HepG2 (cell line): Measurements from ENCODE around the gene SIN3A. TPM values are rescaled to one million over a fixed set of nuclear protein-coding genes. Genes with fewer than 3 reads are reported as not detected.

ENCODE experiments used
- ATF7-NPFF ChIP-seq: sonication (generic); formaldehyde crosslinking; IDR thresholded peaks from 2 replicates; pipeline ENCODE4 v1.8.1; 2023; ENCODE audit warnings: mild to moderate bottlenecking, low read depth, missing genetic modification reagents, moderate library complexity
- CREB1 ChIP-seq, 2 experiments: fragments of 450-650 bp in 1 of 2; IDR thresholded peaks; 2 replicates each; pipeline ENCODE4 v1.6.1; 2016 to 2017; ENCODE audit warnings: control low read depth in 1 of 2, mild to moderate bottlenecking in 1 of 2, missing compliant biosample characterization in 1 of 2, missing genetic modification characterization in 1 of 2
- FOXA1 ChIP-seq, 2 experiments: fragments of 450-650 bp in 1 of 2; sonication (generic) in 1 of 2; formaldehyde crosslinking in 1 of 2; IDR thresholded peaks; 2 replicates each; pipeline versions ENCODE4 v1.4.0 to v1.6.1; 2016 to 2020; ENCODE audit warnings: missing genetic modification reagents in 1 of 2
- GMEB1 ChIP-seq: sonication (generic); formaldehyde crosslinking; IDR thresholded peaks from 2 replicates; pipeline ENCODE4 v1.5.1; 2020; ENCODE audit warnings: missing genetic modification reagents, mild to moderate bottlenecking, borderline replicate concordance
- KDM2A ChIP-seq: sonication (generic); formaldehyde crosslinking; IDR thresholded peaks from 2 replicates; pipeline ENCODE4 v1.4.0; 2020; ENCODE audit warnings: low read depth, missing genetic modification reagents, borderline replicate concordance
- KDM6A ChIP-seq: IDR thresholded peaks from 2 replicates; pipeline ENCODE4 v1.6.1; 2016; ENCODE audit warnings: low read depth
- KLF11 ChIP-seq: IDR thresholded peaks from 2 replicates; pipeline ENCODE4 v1.6.1; 2016; ENCODE audit warnings: missing compliant biosample characterization
- NCOR1 ChIP-seq: fragments of 200-600 bp; sonication (generic); IDR thresholded peaks from 2 replicates; pipeline ENCODE4 v1.7.0; 2017; ENCODE audit warnings: antibody characterized with exemption, low read length, borderline replicate concordance
- PRPF4 ChIP-seq: fragments of 200-400 bp; formaldehyde crosslinking; IDR thresholded peaks from 2 replicates; pipeline ENCODE4 v1.6.1; 2016; ENCODE audit warnings: low read length, low read depth; ENCODE audit not compliant: poor library complexity, severe bottlenecking
- RNF2 ChIP-seq: fragments of 450-650 bp; conservative IDR thresholded peaks from 2 replicates; pipeline ENCODE4 v1.6.1; 2016; ENCODE audit warnings: low read depth
- U2AF1 ChIP-seq: fragments of 200-400 bp; formaldehyde crosslinking; optimal IDR thresholded peaks from 2 replicates; pipeline ENCODE3; 2017; ENCODE audit warnings: mild to moderate bottlenecking, low read depth, low read length
- ZNF10 ChIP-seq: sonication (generic); formaldehyde crosslinking; IDR thresholded peaks from 2 replicates; pipeline ENCODE4 v1.4.0; 2020; ENCODE audit warnings: mild to moderate bottlenecking, low read depth, missing genetic modification reagents, borderline replicate concordance
- ZNF3 ChIP-seq: IDR thresholded peaks from 2 replicates; pipeline ENCODE4 v1.7.0; 2017; ENCODE audit warnings: inconsistent platforms
- ZNF501 ChIP-seq: sonication (generic); formaldehyde crosslinking; IDR thresholded peaks from 2 replicates; pipeline ENCODE4 v1.5.1; 2020; ENCODE audit warnings: mild to moderate bottlenecking, moderate library complexity, missing genetic modification reagents
- ZNF639 ChIP-seq: conservative IDR thresholded peaks from 2 replicates; pipeline ENCODE4 v1.6.1; 2018; ENCODE audit warnings: missing genetic modification reagents
- ZZZ3 ChIP-seq: sonication (generic); formaldehyde crosslinking; IDR thresholded peaks from 2 replicates; pipeline ENCODE4 v1.4.0; 2020; ENCODE audit warnings: missing genetic modification reagents, mild to moderate bottlenecking, borderline replicate concordance
- polyA plus RNA-seq, 8 experiments: library from polyadenylated mRNA; depleted of rRNA in 3 of 8; stranded (reverse) in 7 of 8; unstranded in 1 of 8; fragments of >200 nt; fragmentation: Illumina TruSeq in 4 of 8; extraction: Trizol in 4 of 8; gene quantifications; 2 replicates each; pipeline versions ENCODE4 v1.2.1 to v1.2.3, GENCODE V29; 2011 to 2016; ENCODE audit warnings: low read depth in 4 of 8, missing spikeins in 1 of 8, mixed read lengths in 1 of 8; ENCODE audit not compliant: insufficient read depth in 1 of 8
- total RNA-seq, 5 experiments: library from RNA; depleted of rRNA; stranded (reverse); fragments of >200 nt; fragmentation: Illumina TruSeq; extraction: Trizol; gene quantifications; 2 replicates each; pipeline ENCODE4 v1.2.3, GENCODE V29; 2016; ENCODE audit warnings: low read depth in 1 of 5
- TF ChIP-seq, protein P1 (sequence below): sonication (generic); formaldehyde crosslinking; IDR thresholded peaks from 2 replicates; pipeline ENCODE4 v1.8.0; 2022; ENCODE audit warnings: low read depth, missing genetic modification reagents
- TF ChIP-seq, protein P2 (sequence below): sonication (generic); formaldehyde crosslinking; IDR thresholded peaks from 2 replicates; pipeline ENCODE4 v1.9.0; 2022; ENCODE audit warnings: missing genetic modification reagents, mild to moderate bottlenecking, borderline replicate concordance
- TF ChIP-seq, protein P3 (sequence below): IDR thresholded peaks from 2 replicates; pipeline ENCODE4 v1.6.1; 2016; ENCODE audit warnings: missing compliant biosample characterization, missing genetic modification reagents, borderline replicate concordance
- TF ChIP-seq, protein P4 (sequence below): sonication (generic); formaldehyde crosslinking; IDR thresholded peaks from 2 replicates; pipeline ENCODE4 v1.8.0; 2022; ENCODE audit warnings: mild to moderate bottlenecking, missing genetic modification reagents, moderate library complexity

The SIN3A gene
- total and polyA plus RNA-seq, 2 of the 13 experiments (the other 11 are each of a cell fraction or from before 2014, with no cell fraction given): 16.1 to 28.1 TPM

GRCh38 chr15:75368689-75369239 is 82.7 kb downstream of the SIN3A start (continued):
- TF ChIP-seq, protein P1, sequence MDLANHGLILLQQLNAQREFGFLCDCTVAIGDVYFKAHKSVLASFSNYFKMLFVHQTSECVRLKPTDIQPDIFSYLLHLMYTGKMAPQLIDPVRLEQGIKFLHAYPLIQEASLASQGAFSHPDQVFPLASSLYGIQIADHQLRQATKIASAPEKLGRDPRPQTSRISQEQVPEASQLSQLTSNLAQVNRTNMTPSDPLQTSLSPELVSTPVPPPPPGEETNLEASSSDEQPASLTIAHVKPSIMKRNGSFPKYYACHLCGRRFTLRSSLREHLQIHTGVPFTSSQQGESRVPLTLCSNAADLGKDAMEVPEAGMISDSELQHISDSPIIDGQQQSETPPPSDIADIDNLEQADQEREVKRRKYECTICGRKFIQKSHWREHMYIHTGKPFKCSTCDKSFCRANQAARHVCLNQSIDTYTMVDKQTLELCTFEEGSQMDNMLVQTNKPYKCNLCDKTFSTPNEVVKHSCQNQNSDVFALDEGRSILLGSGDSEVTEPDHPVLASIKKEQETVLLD (CRISPR knock-in tag): peak; percentile 85; the same call in 1 of the 2 replicates
- TF ChIP-seq ZNF501 (CRISPR knock-in tag) (peak; percentile 97), KLF11 (peak; percentile 5; the same call in 1 of the 2 replicates), ZNF639 (peak; percentile 65), PRPF4 (no peak), U2AF1 (peak; percentile 36), GMEB1 (CRISPR knock-in tag) (no peak), NCOR1 (peak; percentile 94), RNF2 (peak; percentile 62; the same call in 1 of the 2 replicates), ZZZ3 (CRISPR knock-in tag) (peak; percentile 39; the same call in 1 of the 2 replicates), ZNF10 (CRISPR knock-in tag) (no peak), KDM6A (CRISPR knock-in tag) (0 out of 2 replicates have a peak, but pooled peaks have one; percentile 37), CREB1 (IDR thresholded peaks at IDR 0.05) (no peak), CREB1 (CRISPR knock-in tag; IDR thresholded peaks at IDR 0.05) (peak; percentile 72), KDM2A (no peak), ZNF3 (no peak), ATF7-NPFF (CRISPR knock-in tag) (no peak), FOXA1 (IDR thresholded peaks at IDR 0.05) (no peak), FOXA1 (CRISPR knock-in tag; IDR thresholded peaks at IDR 0.05) (peak; percentile 86)
- TF ChIP-seq, protein P2, sequence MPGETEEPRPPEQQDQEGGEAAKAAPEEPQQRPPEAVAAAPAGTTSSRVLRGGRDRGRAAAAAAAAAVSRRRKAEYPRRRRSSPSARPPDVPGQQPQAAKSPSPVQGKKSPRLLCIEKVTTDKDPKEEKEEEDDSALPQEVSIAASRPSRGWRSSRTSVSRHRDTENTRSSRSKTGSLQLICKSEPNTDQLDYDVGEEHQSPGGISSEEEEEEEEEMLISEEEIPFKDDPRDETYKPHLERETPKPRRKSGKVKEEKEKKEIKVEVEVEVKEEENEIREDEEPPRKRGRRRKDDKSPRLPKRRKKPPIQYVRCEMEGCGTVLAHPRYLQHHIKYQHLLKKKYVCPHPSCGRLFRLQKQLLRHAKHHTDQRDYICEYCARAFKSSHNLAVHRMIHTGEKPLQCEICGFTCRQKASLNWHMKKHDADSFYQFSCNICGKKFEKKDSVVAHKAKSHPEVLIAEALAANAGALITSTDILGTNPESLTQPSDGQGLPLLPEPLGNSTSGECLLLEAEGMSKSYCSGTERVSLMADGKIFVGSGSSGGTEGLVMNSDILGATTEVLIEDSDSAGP (CRISPR knock-in tag): peak; percentile 31; the same call in 1 of the 2 replicates
- TF ChIP-seq, protein P3, sequence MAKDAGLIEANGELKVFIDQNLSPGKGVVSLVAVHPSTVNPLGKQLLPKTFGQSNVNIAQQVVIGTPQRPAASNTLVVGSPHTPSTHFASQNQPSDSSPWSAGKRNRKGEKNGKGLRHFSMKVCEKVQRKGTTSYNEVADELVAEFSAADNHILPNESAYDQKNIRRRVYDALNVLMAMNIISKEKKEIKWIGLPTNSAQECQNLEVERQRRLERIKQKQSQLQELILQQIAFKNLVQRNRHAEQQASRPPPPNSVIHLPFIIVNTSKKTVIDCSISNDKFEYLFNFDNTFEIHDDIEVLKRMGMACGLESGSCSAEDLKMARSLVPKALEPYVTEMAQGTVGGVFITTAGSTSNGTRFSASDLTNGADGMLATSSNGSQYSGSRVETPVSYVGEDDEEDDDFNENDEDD (CRISPR knock-in tag): peak; percentile 10; the same call in 1 of the 2 replicates
- TF ChIP-seq, protein P4, sequence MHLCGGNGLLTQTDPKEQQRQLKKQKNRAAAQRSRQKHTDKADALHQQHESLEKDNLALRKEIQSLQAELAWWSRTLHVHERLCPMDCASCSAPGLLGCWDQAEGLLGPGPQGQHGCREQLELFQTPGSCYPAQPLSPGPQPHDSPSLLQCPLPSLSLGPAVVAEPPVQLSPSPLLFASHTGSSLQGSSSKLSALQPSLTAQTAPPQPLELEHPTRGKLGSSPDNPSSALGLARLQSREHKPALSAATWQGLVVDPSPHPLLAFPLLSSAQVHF: 0 out of 2 replicates have a peak, but pooled peaks have one; percentile 54
